ENCODE data around the gene SLC22A4.

SLC22A4 gene

DNA sequence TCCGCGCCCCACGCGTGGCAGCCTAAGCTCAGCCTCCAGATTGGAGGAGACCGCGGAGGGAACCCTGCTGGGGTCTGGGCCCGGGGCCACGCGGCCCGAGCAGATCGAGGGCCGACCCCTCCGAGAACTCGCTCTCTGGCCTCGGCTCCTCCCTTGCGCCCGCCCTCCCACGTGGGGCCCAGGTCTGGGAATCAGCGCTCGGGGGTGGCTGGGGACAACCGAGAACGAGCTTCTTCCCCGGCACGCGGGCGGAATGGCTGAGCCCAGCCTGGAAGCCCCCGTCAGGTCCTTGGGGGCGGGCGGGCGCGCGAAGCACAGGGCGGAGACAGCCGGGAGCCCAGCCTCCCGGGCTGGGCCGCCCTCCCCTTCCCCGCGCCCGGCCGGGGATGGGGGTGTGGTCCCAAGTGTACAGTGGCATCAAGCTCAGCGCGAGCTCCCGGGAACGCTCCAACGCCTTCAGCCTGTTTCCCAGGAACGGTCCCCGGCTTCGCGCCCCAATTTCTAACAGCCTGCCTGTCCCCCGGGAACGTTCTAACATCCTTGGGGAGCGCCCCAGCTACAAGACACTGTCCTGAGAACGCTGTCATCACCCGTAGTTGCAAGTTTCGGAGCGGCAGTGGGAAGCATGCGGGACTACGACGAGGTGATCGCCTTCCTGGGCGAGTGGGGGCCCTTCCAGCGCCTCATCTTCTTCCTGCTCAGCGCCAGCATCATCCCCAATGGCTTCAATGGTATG lies at the start of gene SLC22A4:
SLC22A4 (plus strand) TSS at position 403 of the 736 bp plus-strand sequence; CDS start at position 626, 223 bp downstream.
- Histone ChIP-seq H3K4me1 (ENCODE audit: control insufficient read depth, insufficient read depth, low read length) (peaks cover 32% of the 10 kb centered on the region), H3K36me3 (ENCODE audit: control insufficient read depth, insufficient read depth, low read length, severe bottlenecking) (no peaks in the 10 kb centered on the region), H3K9ac (ENCODE audit: low read length) (peak within 1 kb of the TSS; percentile 89), H3K4me3 (ENCODE audit: low read length) (peak within 1 kb of the TSS; percentile 87), H3K27me3 (replicated peaks; ENCODE audit: control insufficient read depth, insufficient read depth, low read length) (no peaks in the 10 kb centered on the region), H3K9me3 (ENCODE audit: control insufficient read depth, low read length) (no peaks in the 10 kb centered on the region)
- peak; percentile 94 for DNase-seq (ENCODE audit: low read depth)

DNA sequence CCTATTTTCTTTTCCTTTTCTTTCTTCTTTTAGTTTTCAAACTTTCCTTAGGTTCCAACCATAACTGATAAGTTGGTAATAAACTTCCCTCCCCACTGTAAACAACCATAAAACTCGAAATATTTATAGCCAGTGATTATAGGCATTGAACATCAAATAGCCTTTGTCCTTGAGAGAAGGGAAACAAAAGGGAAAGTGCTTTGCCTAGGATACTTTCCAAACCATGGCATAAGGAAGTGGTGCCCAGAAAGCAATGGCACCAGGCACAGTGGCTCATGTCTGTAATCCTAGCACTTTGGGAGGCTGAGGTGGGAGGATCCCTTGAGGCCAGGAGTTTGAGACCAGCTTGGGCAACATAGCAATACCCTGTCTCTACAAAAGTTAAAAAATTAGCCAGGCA lies 48.6 kb upstream of the SLC22A4 start:
- Histone ChIP-seq H3K36me3 (ENCODE audit: control insufficient read depth, insufficient read depth, low read length, severe bottlenecking) (no peaks in the 10 kb centered on the region), H3K9ac (ENCODE audit: low read length) (no peak overlapping the region), H3K4me1 (ENCODE audit: control insufficient read depth, insufficient read depth, low read length) (no peaks in the 10 kb centered on the region), H3K27me3 (replicated peaks; ENCODE audit: control insufficient read depth, insufficient read depth, low read length) (no peaks in the 10 kb centered on the region), H3K4me3 (ENCODE audit: low read length) (no peak overlapping the region), H3K9me3 (ENCODE audit: control insufficient read depth, low read length) (peaks cover 18% of the 10 kb centered on the region)
- DNase-seq (ENCODE audit: low read depth) = no peak

DNA sequence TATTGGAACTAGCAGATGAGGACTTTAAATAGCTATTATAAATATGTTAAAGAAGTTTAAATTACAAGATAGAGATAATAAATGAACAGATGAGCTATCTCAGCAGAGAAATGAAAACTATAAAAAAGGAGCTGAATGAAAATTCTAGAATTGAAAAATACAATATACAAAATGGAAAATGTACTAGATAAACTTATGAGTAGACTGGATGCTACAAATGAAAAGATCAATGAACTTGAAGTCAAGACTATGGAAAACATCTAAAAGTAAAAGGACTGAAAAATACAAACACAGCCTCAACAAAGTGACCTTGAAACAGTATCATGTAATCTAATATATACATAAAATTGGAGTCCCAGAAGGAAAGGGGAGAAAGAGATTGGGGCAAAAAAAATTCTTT lies 47.4 kb upstream of the SLC22A4 start:
- DNase-seq (ENCODE audit: low read depth) = no peak
- Histone ChIP-seq H3K9me3 (ENCODE audit: control insufficient read depth, low read length) (peaks cover 11% of the 10 kb centered on the region), H3K36me3 (ENCODE audit: control insufficient read depth, insufficient read depth, low read length, severe bottlenecking) (no peaks in the 10 kb centered on the region), H3K27me3 (replicated peaks; ENCODE audit: control insufficient read depth, insufficient read depth, low read length) (no peaks in the 10 kb centered on the region), H3K4me3 (ENCODE audit: low read length) (no peak overlapping the region), H3K9ac (ENCODE audit: low read length) (no peak overlapping the region), H3K4me1 (ENCODE audit: control insufficient read depth, insufficient read depth, low read length) (no peaks in the 10 kb centered on the region)

DNA sequence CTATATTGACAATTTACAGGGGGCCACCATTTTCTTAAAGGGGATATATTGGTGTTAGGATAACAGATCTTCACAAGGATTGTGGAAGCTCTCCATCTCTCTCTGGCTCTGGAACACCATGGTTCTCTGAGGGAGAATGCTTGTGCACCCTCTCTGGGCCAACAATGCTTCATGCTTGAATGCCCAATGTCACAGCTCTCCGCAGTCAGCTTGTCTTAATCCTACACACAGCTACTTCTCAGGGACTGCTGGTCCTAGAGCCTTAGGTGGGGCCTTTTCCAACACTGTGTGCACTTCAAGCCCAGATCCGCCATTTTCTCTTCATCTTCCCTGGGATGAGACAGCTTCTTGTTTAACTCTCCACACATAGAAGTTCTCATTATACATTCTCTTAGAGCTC lies 43.6 kb upstream of the SLC22A4 start:
- Histone ChIP-seq H3K4me1 (ENCODE audit: control insufficient read depth, insufficient read depth, low read length) (peaks cover 11% of the 10 kb centered on the region), H3K36me3 (ENCODE audit: control insufficient read depth, insufficient read depth, low read length, severe bottlenecking) (no peaks in the 10 kb centered on the region), H3K27me3 (replicated peaks; ENCODE audit: control insufficient read depth, insufficient read depth, low read length) (no peaks in the 10 kb centered on the region), H3K9me3 (ENCODE audit: control insufficient read depth, low read length) (peaks cover 4% of the 10 kb centered on the region), H3K4me3 (ENCODE audit: low read length) (no peak overlapping the region), H3K9ac (ENCODE audit: low read length) (no peak overlapping the region)
- no peak for DNase-seq (ENCODE audit: low read depth)

DNA sequence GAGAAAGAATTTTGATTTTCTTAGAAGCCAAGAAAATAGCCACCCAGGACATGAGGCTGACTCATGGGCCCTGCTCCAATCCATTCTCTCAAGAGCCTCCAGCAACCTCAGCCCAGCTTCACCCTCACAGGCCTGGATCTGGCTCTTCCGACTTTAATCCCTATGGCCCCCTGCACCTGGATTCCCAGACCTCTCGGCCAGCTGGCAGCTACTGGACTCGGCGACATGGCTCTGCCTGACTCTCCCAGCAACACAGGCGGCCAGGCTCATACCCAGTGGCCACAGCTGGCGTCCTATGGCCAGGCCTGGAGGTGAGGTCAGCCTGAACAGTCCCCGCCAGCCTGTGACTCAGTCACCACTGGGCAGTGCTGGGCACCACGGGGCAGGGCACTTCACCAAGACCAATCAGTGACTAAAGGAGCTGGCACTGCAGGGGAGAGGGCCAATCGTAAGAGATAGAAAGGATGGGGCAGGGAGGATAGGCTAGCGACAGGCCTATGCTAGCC lies 42.9 kb upstream of the SLC22A4 start:
- no peak overlapping the region for H3K4me3 ChIP-seq (ENCODE audit: low read length)
- H3K36me3 ChIP-seq (ENCODE audit: control insufficient read depth, insufficient read depth, low read length, severe bottlenecking) = no peaks in the 10 kb centered on the region
- no peaks in the 10 kb centered on the region for H3K27me3 ChIP-seq (replicated peaks; ENCODE audit: control insufficient read depth, insufficient read depth, low read length)
- DNase-seq (ENCODE audit: low read depth) = no peak
- H3K4me1 ChIP-seq (ENCODE audit: control insufficient read depth, insufficient read depth, low read length) = peaks cover 11% of the 10 kb centered on the region
- H3K9me3 ChIP-seq (ENCODE audit: control insufficient read depth, low read length) = peaks cover 4% of the 10 kb centered on the region
- H3K9ac ChIP-seq (ENCODE audit: low read length) = no peak overlapping the region

DNA sequence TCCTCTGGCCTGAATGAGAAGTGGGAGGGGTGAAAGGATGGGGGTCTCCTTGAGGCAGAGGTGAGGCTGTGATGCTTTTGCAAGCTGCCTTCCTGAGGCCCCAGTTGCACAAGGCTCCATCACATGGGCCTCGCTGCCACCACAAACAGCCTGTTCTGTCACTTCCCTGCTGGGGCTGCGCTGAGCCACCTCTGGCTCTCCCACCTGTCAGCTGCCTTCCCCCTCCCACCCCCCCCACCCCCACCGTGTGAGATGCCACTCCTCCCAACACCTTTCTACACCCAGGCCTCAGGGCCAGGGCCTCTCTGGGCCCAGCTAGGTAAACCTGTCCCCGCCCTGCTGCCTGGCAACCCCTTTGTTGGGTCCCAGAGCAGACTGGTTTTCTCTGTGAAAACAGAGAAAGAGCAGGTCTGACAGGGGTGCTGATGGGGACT lies 41.2 kb upstream of the SLC22A4 start:
- H3K9me3 ChIP-seq (ENCODE audit: control insufficient read depth, low read length) = no peaks in the 10 kb centered on the region
- H3K36me3 ChIP-seq (ENCODE audit: control insufficient read depth, insufficient read depth, low read length, severe bottlenecking) = no peaks in the 10 kb centered on the region
- no peaks in the 10 kb centered on the region for H3K27me3 ChIP-seq (replicated peaks; ENCODE audit: control insufficient read depth, insufficient read depth, low read length)
- no peak overlapping the region for H3K9ac ChIP-seq (ENCODE audit: low read length)
- H3K4me3 ChIP-seq (ENCODE audit: low read length) = no peak overlapping the region
- H3K4me1 ChIP-seq (ENCODE audit: control insufficient read depth, insufficient read depth, low read length) = peaks cover 14% of the 10 kb centered on the region
- no peak for DNase-seq (ENCODE audit: low read depth)

DNA sequence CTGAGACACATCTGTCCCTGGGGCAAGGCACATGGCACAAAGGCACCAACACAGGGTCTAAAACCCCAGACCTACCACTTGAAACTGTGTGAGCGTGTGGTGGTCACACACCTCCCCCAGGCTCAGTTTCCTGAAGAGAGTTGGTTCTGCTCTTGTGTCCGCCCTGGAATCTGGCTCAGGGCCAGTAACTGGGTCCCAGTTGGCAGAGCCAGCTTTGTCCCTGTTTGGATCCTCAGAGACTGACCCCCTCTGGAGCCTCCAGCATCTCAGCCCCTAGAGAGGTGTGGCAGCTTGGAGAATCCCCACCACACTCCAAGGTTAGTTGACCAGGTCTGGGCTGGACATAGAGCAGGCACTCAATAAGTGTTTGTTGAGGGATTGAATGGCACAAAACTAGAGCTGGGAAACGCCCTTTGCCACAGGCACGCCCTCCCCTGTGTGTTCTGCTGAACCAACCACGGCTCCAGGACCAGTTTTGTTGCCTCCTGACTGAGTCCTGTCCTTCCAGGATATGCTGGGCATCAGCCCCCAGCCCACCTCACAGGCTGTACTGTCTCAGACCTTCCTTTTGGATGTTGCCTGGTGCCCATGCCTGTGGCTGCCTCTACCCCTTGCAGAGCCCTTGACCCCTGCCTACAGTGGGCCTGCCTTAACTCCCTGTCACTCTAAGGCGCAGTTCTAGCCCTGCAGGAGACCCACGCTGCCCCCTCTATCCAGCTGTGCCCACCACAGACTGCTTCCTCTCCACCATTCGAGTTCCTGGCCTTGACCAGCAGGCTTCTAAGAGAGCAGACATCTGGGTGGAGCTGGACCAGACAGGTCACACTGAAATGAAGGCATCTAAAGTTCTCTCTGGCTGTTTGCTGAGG lies 40.5 kb upstream of the SLC22A4 start:
- no peak for DNase-seq (ENCODE audit: low read depth)
- Histone ChIP-seq H3K4me1 (ENCODE audit: control insufficient read depth, insufficient read depth, low read length) (peaks cover 21% of the 10 kb centered on the region), H3K9ac (ENCODE audit: low read length) (no peak overlapping the region), H3K36me3 (ENCODE audit: control insufficient read depth, insufficient read depth, low read length, severe bottlenecking) (no peaks in the 10 kb centered on the region), H3K27me3 (replicated peaks; ENCODE audit: control insufficient read depth, insufficient read depth, low read length) (no peaks in the 10 kb centered on the region), H3K9me3 (ENCODE audit: control insufficient read depth, low read length) (no peaks in the 10 kb centered on the region), H3K4me3 (ENCODE audit: low read length) (no peak overlapping the region)

DNA sequence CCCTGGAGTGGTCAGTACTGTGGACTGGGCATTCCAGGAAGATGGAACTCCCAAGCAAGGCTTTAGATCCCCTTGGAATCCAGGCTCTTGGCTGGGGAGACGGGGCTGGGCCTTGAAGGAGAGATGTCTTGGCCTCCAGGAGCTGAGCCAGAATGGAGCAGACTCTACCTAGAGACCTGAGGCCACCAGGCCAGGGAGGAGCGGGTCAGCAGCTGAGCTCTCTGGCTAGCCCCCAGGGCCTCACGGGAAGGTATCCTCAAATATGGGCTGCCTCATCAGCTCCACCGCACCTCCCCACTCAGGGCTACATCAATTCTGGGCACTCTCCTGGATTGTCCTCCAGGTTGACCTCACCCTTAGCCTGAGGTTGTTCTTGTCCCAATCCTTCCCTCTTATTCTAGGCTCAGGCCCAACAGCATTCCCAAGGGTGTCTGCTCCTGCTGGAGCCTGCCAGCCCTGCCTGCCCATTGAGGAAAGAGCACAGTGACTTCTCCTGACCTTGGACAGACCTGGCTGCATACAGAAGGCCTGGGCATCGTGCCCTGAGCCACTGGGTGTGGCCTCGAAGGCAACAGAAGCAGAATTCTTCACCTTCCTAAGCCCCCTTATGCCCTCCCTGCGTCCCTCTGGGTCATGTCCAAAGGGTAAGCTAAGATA lies 39.7 kb upstream of the SLC22A4 start:
- no peaks in the 10 kb centered on the region for H3K36me3 ChIP-seq (ENCODE audit: control insufficient read depth, insufficient read depth, low read length, severe bottlenecking)
- no peak overlapping the region for H3K4me3 ChIP-seq (ENCODE audit: low read length)
- H3K9me3 ChIP-seq (ENCODE audit: control insufficient read depth, low read length) = no peaks in the 10 kb centered on the region
- H3K4me1 ChIP-seq (ENCODE audit: control insufficient read depth, insufficient read depth, low read length) = peaks cover 29% of the 10 kb centered on the region
- no peaks in the 10 kb centered on the region for H3K27me3 ChIP-seq (replicated peaks; ENCODE audit: control insufficient read depth, insufficient read depth, low read length)
- DNase-seq (ENCODE audit: low read depth) = no peak
- H3K9ac ChIP-seq (ENCODE audit: low read length) = no peak overlapping the region

DNA sequence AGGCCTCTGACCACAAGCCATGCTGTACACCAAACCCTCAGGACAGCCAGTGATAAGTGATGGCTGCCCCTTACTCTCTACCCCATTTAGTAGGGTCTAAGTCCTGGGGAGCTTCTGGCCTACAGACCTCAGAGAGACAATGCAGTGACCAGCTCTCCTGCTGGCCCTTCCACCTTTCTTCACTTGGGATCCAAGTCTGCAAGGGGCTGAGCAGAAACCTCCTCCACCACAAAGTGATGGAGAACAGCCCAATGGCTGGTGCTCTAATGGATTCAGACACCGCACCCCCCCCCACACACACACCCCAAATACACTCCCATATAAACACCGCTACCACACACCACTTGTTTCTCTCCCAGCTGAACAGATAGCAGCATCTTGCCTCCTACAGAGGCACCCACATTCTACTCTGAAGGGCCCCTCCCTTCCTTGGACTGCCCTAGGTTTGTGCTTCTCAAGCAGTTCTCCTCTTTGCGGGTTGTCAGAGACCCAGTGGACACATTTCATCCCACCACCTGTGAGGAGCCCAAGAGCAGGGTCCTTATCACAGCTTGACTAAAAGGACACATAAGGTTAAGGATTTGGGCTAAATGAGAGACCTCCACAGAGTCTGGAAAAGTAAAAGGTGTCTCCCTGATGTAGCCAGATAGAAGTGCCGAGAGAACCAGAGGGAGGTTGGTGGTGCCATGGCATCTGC lies 38.0 kb upstream of the SLC22A4 start:
- Histone ChIP-seq H3K9ac (ENCODE audit: low read length) (no peak overlapping the region), H3K4me3 (ENCODE audit: low read length) (no peak overlapping the region)
- no peak for DNase-seq (ENCODE audit: low read depth)

DNA sequence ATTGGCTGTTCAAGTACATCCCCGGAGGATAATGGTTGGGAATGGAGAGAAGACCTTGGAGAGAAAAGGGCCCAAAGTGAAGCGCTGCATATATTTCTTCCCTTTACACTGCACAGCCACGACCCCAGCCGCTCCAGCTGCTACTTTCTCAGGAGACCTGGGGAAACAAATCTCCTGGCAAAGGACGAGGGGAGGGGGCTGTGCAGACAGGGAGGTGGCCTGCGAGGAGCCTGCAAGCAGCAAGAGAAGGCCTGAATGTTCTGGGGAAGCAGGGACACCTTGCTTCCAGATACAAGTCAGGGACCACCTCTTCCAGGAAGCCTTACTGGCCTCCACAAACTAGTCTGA lies 37.4 kb upstream of the SLC22A4 start:
- Histone ChIP-seq H3K27me3 (replicated peaks; ENCODE audit: control insufficient read depth, insufficient read depth, low read length) (no peaks in the 10 kb centered on the region), H3K36me3 (ENCODE audit: control insufficient read depth, insufficient read depth, low read length, severe bottlenecking) (no peaks in the 10 kb centered on the region), H3K9me3 (ENCODE audit: control insufficient read depth, low read length) (no peaks in the 10 kb centered on the region), H3K4me1 (ENCODE audit: control insufficient read depth, insufficient read depth, low read length) (peaks cover 51% of the 10 kb centered on the region), H3K4me3 (ENCODE audit: low read length) (peak overlapping the region; percentile 62), H3K9ac (ENCODE audit: low read length) (peak overlapping the region; percentile 65)
- DNase-seq (ENCODE audit: low read depth) = no peak

More for the DNA sequence above, 38.0 kb upstream of the SLC22A4 start:
- Histone ChIP-seq H3K4me1 (ENCODE audit: control insufficient read depth, insufficient read depth, low read length) (peaks cover 46% of the 10 kb centered on the region), H3K36me3 (ENCODE audit: control insufficient read depth, insufficient read depth, low read length, severe bottlenecking) (no peaks in the 10 kb centered on the region), H3K9me3 (ENCODE audit: control insufficient read depth, low read length) (no peaks in the 10 kb centered on the region), H3K27me3 (replicated peaks; ENCODE audit: control insufficient read depth, insufficient read depth, low read length) (no peaks in the 10 kb centered on the region)

Data from adipocyte (in vitro differentiated cells).